Mesothelial cell of epicardium (in vitro differentiated cells): Measurements from ENCODE around the gene POLR2H. TPM values are rescaled to one million over a fixed set of nuclear protein-coding genes. Genes with fewer than 3 reads are reported as not detected.
A peak's percentile ranks its signal among the peaks of the same experiment; 100 is the strongest.

ENCODE experiments used
- DNase-seq, 2 experiments: peaks; one replicate each; pipeline ENCODE4 v3.0.0; 2021; ENCODE audit warnings: low spot score in 2 of 2; ENCODE audit not compliant: unreplicated experiment in 2 of 2
- H3K27ac Mint-ChIP-seq: 2 replicates; pipeline ENCODE4 v1.8.0; 2021; ENCODE audit warnings: mixed read lengths
- H3K27me3 Mint-ChIP-seq: 2 replicates; pipeline ENCODE4 v1.8.0; 2021; ENCODE audit warnings: low read depth, mixed read lengths
- H3K36me3 Mint-ChIP-seq: 2 replicates; pipeline ENCODE4 v1.8.0; 2021; ENCODE audit warnings: mixed read lengths
- H3K4me1 Mint-ChIP-seq: 2 replicates; pipeline ENCODE4 v1.8.0; 2021; ENCODE audit warnings: mixed read lengths
- H3K4me3 Mint-ChIP-seq: 2 replicates; pipeline ENCODE4 v1.8.0; 2021; ENCODE audit warnings: mild to moderate bottlenecking, moderate library complexity, mixed read lengths
- H3K9me3 Mint-ChIP-seq: 2 replicates; pipeline ENCODE4 v1.8.0; 2021; ENCODE audit warnings: mixed read lengths
- CTCF ChIP-seq: fragments of 200-600 bp; sonication (generic); IDR thresholded peaks from one replicate; pipeline ENCODE4 v1.5.0; 2021; ENCODE audit warnings: antibody characterized with exemption; ENCODE audit not compliant: unreplicated experiment
- total RNA-seq: library from RNA; stranded (reverse); gene quantifications from 3 replicates; pipeline ENCODE4 v1.2.1, GENCODE V29; 2021

Gene POLR2H
- total RNA-seq, 1 donor from 2014 or later, result 82.4 TPM

DNA sequence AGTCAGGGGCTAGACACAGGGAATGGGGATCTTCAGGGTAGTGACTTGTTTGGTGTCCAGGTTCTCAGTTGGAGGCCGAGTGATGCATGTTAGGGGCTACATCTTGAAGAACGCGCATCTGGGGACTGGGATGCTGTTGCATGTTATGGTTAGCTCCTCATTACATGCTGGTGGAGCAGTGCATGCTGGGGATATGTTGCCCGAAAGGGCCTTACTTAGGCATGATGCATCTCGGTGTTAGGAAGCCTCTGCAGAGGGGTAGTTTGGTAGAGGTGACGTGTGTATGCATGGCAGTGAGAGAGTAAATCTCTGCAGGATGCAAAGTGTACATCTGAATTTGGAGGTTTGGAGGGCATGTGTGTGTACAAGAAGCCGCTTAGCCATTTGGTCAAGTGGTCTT is 44.7 kb upstream of the POLR2H start:
- TF ChIP-seq CTCF, result no peak
- DNase-seq, result no peak
- H3K4me1 Mint-ChIP-seq, result peaks cover 30% of the 10 kb centered on the region
- peak overlapping the region; percentile 93 for H3K27ac Mint-ChIP-seq
- H3K4me3 Mint-ChIP-seq, result peak overlapping the region; percentile 80
- H3K27me3 Mint-ChIP-seq, result no peaks in the 10 kb centered on the region
- no peaks in the 10 kb centered on the region for H3K9me3 Mint-ChIP-seq
- peaks cover 14% of the 10 kb centered on the region for H3K36me3 Mint-ChIP-seq

DNA sequence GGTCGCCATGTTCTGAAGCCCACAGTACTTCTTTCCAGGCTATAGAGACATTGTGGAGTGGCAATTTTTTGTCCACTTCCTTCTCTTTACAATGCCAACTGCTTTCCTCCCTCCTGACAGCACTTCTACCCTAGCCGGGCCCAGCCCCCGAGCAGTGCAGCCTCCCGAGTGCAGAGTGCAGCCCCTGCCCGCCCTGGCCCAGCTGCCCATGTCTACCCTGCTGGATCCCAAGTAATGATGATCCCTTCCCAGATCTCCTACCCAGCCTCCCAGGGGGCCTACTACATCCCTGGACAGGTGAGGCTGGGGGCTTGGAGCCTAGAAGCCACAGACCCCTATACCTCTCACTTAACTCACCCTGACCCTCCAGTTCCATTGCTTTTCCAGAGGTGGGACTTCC is 44.3 kb upstream of the POLR2H start:
- H3K27me3 Mint-ChIP-seq, result no peaks in the 10 kb centered on the region

DNA sequence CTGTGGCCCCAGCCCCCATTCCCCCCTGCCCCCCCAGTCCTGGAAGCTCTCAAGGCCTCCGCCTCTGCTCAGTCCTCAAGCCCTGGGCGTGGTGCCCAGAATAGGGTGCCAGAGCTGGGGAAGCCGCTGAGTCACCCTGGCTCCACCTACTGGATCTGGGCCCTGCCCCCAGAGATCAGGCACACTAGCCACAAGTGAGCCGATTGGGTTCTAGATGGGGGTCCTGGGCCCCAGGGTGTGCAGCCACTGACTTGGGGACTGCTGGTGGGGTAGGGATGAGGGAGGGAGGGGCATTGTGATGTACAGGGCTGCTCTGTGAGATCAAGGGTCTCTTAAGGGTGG is 41.4 kb upstream of the POLR2H start:
- Mint-ChIP-seq H3K4me3 (no peak overlapping the region), H3K9me3 (no peaks in the 10 kb centered on the region), H3K27me3 (no peaks in the 10 kb centered on the region), H3K4me1 (peaks cover 29% of the 10 kb centered on the region), H3K36me3 (peaks cover 34% of the 10 kb centered on the region), H3K27ac (no peak overlapping the region)
- DNase-seq, result no peak
- TF ChIP-seq CTCF, result no peak

More for the DNA sequence above, 44.3 kb upstream of the POLR2H start:
- peaks cover 14% of the 10 kb centered on the region for H3K36me3 Mint-ChIP-seq
- peak overlapping the region; percentile 80 for H3K4me3 Mint-ChIP-seq
- no peak for TF ChIP-seq CTCF
- DNase-seq, result no peak
- no peak overlapping the region for H3K27ac Mint-ChIP-seq
- H3K4me1 Mint-ChIP-seq, result peaks cover 30% of the 10 kb centered on the region
- no peaks in the 10 kb centered on the region for H3K9me3 Mint-ChIP-seq

GRCh38 chr3:184321666-184322065 is 39.8 kb upstream of the POLR2H start:
- Mint-ChIP-seq H3K4me1 (peaks cover 20% of the 10 kb centered on the region), H3K4me3 (no peak overlapping the region), H3K27me3 (no peaks in the 10 kb centered on the region), H3K27ac (no peak overlapping the region), H3K36me3 (peaks cover 45% of the 10 kb centered on the region), H3K9me3 (no peaks in the 10 kb centered on the region)
- TF ChIP-seq CTCF, result no peak
- no peak for DNase-seq

DNA sequence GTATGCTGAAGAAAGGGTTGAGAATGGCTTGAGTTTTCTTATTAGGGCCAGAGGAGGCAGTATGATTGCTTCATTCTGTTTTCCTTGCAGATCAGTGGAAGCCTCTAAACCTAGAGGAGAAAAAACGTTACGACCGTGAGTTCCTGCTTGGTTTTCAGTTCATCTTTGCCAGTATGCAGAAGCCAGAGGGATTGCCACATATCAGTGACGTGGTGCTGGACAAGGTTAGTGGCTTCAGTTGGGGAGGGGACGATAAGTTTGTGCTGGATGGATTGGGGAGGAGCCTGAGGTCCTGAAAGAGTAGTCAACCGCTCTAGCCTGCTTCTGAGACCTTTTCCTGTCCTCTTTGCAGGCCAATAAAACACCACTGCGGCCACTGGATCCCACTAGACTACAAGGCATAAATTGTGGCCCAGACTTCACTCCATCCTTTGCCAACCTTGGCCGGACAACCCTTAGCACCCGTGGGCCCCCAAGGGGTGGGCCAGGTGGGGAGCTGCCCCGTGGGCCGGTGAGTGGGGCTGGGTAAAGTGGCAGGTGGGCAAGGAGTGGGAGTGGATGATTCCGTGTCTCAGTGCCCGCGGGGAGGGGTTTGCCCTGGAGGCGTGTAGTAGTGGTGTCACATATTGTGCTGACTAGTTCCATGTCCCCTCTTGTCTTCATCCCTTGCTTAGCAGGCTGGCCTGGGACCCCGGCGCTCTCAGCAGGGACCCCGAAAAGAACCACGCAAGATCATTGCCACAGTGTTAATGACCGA is 38.6 kb upstream of the POLR2H start:
- Mint-ChIP-seq H3K27ac (no peak overlapping the region), H3K4me1 (peaks cover 9% of the 10 kb centered on the region), H3K27me3 (no peaks in the 10 kb centered on the region), H3K9me3 (no peaks in the 10 kb centered on the region), H3K36me3 (peaks cover 55% of the 10 kb centered on the region), H3K4me3 (no peak overlapping the region)
- no peak for DNase-seq
- no peak for TF ChIP-seq CTCF
